Left kidney (tissue), 2 donors: ENCODE data around the gene SMAD2. TPM values are rescaled to one million over a fixed set of nuclear protein-coding genes. Genes with fewer than 3 reads are reported as not detected.

ENCODE experiments used
- DNase-seq: peaks from one replicate; pipeline ENCODE4 v3.0.0-alpha.2; 2013
- polyA plus RNA-seq: library from polyadenylated mRNA; unstranded; fragments of 120-200 nt; gene quantifications from one replicate; pipeline ENCODE4 v1.2.1, GENCODE V29; 2013; ENCODE audit not compliant: insufficient read length

SMAD2 gene
- polyA plus RNA-seq, 1 donor = 95.0 TPM

GRCh38 chr18:47899107-47899840 is 31.2 kb downstream of the SMAD2 start:
- no peak for DNase-seq

GRCh38 chr18:47898696-47899095 is 31.8 kb downstream of the SMAD2 start:
- DNase-seq = no peak

GRCh38 chr18:47898055-47898454 is 32.4 kb downstream of the SMAD2 start:
- no peak for DNase-seq

GRCh38 chr18:47895565-47896250 is 34.8 kb downstream of the SMAD2 start:
- no peak for DNase-seq

GRCh38 chr18:47893939-47894699 is 36.3 kb downstream of the SMAD2 start:
- DNase-seq = peak; percentile 27

GRCh38 chr18:47893047-47893446 is 37.4 kb downstream of the SMAD2 start:
- DNase-seq = peak; percentile 72

GRCh38 chr18:47888156-47888555 is 42.3 kb downstream of the SMAD2 start:
- no peak for DNase-seq

GRCh38 chr18:47887227-47887626 is 43.2 kb downstream of the SMAD2 start:
- DNase-seq = no peak

- DNase-seq = no peak
Measured at GRCh38 chr18:47883771-47884413, 46.6 kb downstream of the SMAD2 start.

- DNase-seq = no peak
Measured at GRCh38 chr18:47882641-47883040, 47.8 kb downstream of the SMAD2 start.

GRCh38 chr18:47881752-47882455 is 48.6 kb downstream of the SMAD2 start:
- no peak for DNase-seq

- no peak for DNase-seq
Measured at GRCh38 chr18:47881042-47881441, 49.4 kb downstream of the SMAD2 start.

GRCh38 chr18:47877892-47878291 is 52.6 kb downstream of the SMAD2 start:
- DNase-seq = no peak

- no peak for DNase-seq
Measured at GRCh38 chr18:47876813-47877212, 53.6 kb downstream of the SMAD2 start.

GRCh38 chr18:47873625-47874024 is 56.8 kb downstream of the SMAD2 start:
- DNase-seq = no peak

GRCh38 chr18:47872426-47872825 is 58.0 kb downstream of the SMAD2 start:
- DNase-seq = no peak

- no peak for DNase-seq
Measured at GRCh38 chr18:47871288-47871687, 59.2 kb downstream of the SMAD2 start.

- no peak for DNase-seq
Measured at GRCh38 chr18:47870605-47871004, 59.9 kb downstream of the SMAD2 start.

- DNase-seq = no peak
Measured at GRCh38 chr18:47868744-47869143, 61.7 kb downstream of the SMAD2 start.

GRCh38 chr18:47865183-47865582 is 65.3 kb downstream of the SMAD2 start:
- no peak for DNase-seq

GRCh38 chr18:47863041-47863440 is 67.4 kb downstream of the SMAD2 start:
- no peak for DNase-seq

- no peak for DNase-seq
Measured at GRCh38 chr18:47858607-47859006, 71.9 kb downstream of the SMAD2 start.
